ENCODE results near the gene GPC6. TPM values are rescaled to one million over a fixed set of nuclear protein-coding genes. Genes with fewer than 3 reads are reported as not detected.

The GPC6 gene
- polyA plus RNA-seq, 4 donors = 47.9 to 66.1 (median 61.3) TPM

DNA sequence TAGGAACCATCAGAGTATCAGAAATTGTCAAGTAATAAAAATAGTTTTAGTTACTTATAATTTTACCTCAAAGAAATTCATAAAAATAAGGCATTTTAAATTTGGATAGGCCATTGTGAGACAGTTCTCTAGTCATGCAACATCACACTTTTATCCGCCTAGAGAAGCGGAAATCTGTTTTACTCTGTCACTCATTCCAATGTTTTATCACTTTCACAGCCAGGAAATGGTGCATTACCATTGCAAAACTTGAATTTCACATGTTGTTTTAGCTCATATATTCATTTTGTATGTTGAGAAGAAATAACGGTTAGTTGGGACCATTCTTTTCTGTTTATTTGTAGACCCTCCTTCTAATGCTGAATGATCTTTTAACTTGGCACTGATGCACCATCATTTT is 427.2 kb downstream of the GPC6 start:
- no peak for DNase-seq (ENCODE audit: low read depth in 4 of 4, low spot score in 2 of 4)

DNA sequence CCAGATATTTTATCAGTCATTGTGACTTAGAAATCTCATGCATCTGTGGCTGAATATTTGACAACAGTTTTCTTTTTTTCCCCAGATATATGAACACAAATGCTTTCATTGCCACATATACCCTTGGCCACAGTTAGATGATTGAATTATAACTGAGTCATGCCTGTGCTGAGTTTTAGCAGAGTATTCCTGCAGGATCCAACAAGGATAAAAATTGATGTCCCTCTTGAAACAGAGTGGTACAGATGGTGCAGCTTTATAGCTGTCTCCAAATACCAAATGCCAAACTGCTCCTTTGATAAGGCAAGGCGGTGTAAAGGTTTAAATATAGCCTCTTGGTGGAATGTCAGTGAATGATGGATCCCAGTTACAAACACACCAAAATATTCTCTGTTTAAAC is 428.5 kb downstream of the GPC6 start:
- no peak for DNase-seq (ENCODE audit: low read depth in 4 of 4, low spot score in 2 of 4)

GRCh38 chr13:93660391-93661063 is 433.9 kb downstream of the GPC6 start:
- no peak for DNase-seq (ENCODE audit: low read depth in 4 of 4, low spot score in 2 of 4)

GRCh38 chr13:93670866-93671265 is 444.3 kb downstream of the GPC6 start:
- DNase-seq (ENCODE audit: low read depth in 4 of 4, low spot score in 2 of 4) = no peak

DNA sequence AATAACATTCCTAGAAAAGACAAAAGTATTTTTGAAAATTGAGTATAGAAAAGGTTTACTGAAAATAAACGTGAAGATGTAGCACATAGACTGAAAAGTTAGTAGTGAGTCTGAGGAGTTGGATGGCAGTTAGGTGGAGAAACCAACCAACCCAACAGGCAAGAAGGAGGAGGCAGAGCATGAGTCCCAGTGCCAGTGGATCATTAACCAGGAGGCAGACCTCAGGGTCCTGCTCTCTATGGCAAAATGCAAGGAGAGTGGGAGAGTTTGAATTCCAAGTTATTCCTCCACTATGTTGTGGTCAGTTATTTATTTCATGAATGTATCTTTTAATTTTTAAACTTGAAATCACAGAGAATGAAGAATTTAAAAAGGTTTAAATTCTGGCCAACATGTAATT is 446.4 kb downstream of the GPC6 start:
- no peak for DNase-seq (ENCODE audit: low read depth in 4 of 4, low spot score in 2 of 4)

GRCh38 chr13:93673885-93674284 is 447.3 kb downstream of the GPC6 start:
- DNase-seq (ENCODE audit: low read depth in 4 of 4, low spot score in 2 of 4) = no peak

GRCh38 chr13:93674337-93674755 is 447.7 kb downstream of the GPC6 start:
- no peak for DNase-seq (ENCODE audit: low read depth in 4 of 4, low spot score in 2 of 4)

- DNase-seq (ENCODE audit: low read depth in 4 of 4, low spot score in 2 of 4) = no peak
These were observed 453.7 kb downstream of the GPC6 start for GRCh38 chr13:93680329-93680728.

GRCh38 chr13:93685900-93686299 is 459.3 kb downstream of the GPC6 start:
- no peak for DNase-seq (ENCODE audit: low read depth in 4 of 4, low spot score in 2 of 4)

DNA sequence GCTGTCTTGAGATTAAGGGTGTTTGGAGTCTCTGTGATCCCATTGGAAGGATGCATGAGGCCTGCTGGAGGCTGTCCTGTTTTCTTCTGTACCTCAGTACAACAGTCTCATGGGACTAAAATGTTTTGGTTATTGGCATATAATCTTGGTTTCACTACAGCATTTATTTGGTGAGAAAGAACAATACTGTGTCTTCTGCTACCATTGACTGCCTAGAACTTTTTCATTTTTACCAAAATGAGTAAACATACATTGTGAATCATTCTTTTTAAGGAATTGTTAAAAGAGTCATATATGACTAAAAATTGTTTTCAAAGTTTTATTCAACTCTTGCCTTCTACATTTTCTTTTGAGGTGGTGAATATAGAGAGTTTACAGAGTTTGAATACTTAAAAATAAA is 459.8 kb downstream of the GPC6 start:
- no peak for DNase-seq (ENCODE audit: low read depth in 4 of 4, low spot score in 2 of 4)

DNA sequence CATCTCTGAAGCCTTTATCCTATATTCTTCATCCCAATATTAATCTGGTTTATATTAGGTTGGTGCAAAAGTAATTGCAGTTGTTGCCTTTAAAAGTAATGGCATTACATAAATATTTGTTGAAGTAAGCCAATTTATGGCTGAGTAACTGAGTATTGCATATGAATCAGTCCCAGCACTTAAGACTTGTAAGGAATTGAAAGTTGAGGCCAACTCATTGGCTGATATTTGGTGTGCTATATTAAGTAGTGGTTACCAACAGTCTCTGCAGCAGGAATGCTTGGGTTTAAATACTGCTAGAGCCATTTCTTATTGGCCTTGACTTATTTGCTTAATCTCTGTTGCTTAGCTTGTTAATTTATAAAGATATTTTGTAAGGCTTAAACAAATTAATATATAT is 460.7 kb downstream of the GPC6 start:
- no peak for DNase-seq (ENCODE audit: low read depth in 4 of 4, low spot score in 2 of 4)

- no peak for DNase-seq (ENCODE audit: low read depth in 4 of 4, low spot score in 2 of 4)
These were observed 462.7 kb downstream of the GPC6 start for GRCh38 chr13:93689333-93689732.

GRCh38 chr13:93690139-93690538 is 463.5 kb downstream of the GPC6 start:
- DNase-seq (ENCODE audit: low read depth in 4 of 4, low spot score in 2 of 4) = peak in 1 of 4 donors; percentile 47

DNA sequence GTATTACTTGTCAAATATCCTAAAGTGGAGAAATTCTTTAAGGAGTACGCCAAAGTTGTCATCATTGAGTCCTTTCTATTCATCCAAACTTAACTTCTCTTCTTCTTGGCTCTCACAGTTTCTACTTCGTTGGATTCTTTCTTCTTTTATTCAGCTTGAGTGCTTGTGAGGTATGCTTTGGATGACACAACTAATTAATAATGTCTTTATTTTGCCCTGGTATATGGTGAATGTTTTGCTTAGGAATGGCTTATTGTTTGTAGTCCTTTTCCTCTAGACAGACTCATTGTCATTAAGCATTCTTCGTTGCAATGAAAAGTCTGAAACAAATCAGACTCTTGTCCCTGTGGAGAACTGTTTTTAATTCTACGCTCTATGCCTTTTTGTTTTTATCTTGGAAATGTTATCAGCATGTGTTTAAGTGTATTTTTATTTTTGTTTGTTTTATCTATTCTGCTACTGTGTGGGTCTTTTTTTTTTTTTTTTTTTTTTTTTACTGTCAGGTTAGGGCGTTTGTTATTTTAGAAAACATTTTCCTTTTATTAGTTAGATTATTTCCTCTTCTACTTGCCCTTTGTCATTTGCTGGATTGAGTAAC is 471.5 kb downstream of the GPC6 start:
- DNase-seq (ENCODE audit: low read depth in 4 of 4, low spot score in 2 of 4) = no peak

DNA sequence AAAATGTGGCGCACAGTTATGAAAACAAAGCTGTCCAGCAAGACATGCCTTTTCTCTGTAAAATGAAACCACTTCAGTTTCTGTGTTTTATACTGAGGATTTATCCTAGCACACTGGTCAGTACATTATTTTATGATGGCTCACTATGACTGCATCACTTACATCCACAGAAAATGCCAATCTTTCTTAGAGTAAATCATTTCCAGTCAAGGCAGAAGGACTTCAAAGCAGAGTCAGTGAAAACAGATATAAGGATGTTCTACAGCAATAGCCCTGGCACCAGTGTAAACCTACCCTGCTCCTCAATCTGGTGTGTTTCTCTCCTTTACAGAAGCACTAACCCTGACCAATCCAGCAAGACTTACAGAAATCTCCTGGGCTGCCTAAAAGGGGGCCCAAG is 473.5 kb downstream of the GPC6 start:
- no peak for DNase-seq (ENCODE audit: low read depth in 4 of 4, low spot score in 2 of 4)

- DNase-seq (ENCODE audit: low read depth in 4 of 4, low spot score in 2 of 4) = no peak
These were observed 481.9 kb downstream of the GPC6 start for GRCh38 chr13:93708308-93709075.

DNA sequence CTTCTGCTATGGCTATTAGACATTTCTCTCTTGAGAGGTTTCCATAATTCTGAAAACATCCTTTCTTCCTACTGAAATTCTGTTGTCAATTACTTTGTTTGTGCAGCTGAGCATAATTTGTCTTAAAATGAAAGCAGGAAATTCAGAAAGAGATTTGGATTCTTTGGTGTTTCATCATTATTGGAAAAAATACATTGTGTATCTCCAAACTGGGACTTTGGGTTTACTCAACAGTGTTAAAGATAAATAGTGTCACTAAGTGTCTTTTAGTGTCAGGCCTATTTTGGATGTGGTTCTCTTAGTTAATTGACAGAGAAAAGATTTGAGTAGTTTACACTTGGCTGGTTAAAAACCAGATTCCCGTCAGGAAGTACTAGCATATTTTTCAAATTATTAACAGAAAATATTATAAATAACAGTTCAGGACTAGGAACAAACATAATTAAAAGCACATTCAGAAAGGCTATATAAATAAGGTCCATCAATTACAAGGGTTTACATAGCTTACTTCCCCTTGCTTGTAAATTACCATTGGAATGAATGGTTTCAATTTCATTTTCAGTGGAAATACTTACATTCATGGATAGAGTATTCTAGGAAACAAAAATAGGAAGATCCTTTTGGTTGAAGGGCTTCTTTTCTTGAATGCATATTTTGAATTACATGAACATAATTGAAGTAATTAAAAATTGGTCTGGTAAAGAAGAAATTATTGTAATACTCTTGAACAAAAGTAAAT is 483.1 kb downstream of the GPC6 start:
- no peak for DNase-seq (ENCODE audit: low read depth in 4 of 4, low spot score in 2 of 4)

- no peak for DNase-seq (ENCODE audit: low read depth in 4 of 4, low spot score in 2 of 4)
These were observed 487.6 kb downstream of the GPC6 start for GRCh38 chr13:93714171-93714570.

- DNase-seq (ENCODE audit: low read depth in 4 of 4, low spot score in 2 of 4) = no peak
These were observed 489.3 kb downstream of the GPC6 start for GRCh38 chr13:93715866-93716265.

GRCh38 chr13:93716623-93717022 is 490.0 kb downstream of the GPC6 start:
- DNase-seq (ENCODE audit: low read depth in 4 of 4, low spot score in 2 of 4) = no peak

DNA sequence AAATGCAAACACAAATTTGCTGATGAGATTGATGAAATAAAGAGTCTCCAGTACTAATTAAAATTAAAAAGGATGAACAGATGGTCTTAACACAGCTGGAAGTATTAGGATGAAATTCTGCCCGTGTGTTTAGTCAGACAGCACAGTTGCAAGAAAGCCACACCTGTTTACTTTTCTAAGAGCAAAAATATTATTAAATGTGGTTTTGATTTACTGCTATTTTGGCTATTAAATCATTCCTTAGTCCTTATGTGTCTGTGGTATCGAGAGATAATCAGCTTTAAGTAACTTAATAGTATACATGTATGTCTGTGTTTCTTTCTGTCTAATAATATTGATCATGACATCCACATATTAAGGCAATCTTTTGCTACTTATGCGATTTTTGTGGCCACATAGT is 494.9 kb downstream of the GPC6 start:
- DNase-seq (ENCODE audit: low read depth in 4 of 4, low spot score in 2 of 4) = no peak
